Activated CD8-positive, alpha-beta memory T cell treated with anti-CD3 and anti-CD28 coated beads for 48 hours (primary cell): ENCODE measurements around the gene APBB3.

ENCODE experiments used
- DNase-seq, 3 experiments: peaks; one replicate each; pipeline ENCODE4 v3.0.0-alpha.2; 2020; ENCODE audit warnings: low read depth in 2 of 3, low spot score in 2 of 3

Gene APBB3

DNA sequence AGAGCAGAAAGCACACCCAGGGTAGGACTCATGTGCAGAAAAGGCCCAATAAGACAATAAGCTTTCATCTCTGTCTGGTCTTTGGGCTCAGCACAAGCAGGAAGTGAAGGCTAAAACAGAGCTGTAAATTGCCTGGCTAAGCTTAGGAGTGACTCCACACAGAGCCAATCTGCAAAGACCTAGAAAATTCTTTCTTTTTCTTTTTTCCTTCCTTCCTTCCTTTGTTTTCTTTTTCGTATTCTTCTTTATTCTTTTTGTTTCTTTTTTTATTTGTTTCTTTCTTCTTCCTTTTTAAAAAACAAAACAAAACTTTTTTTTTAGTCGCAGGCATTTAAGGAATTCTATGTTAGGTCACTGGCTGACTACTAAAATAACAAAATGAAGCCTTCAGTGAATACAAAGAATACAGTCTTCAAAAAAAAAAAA lies 12.4 kb upstream of the APBB3 start:
- DNase-seq = no peak

DNA sequence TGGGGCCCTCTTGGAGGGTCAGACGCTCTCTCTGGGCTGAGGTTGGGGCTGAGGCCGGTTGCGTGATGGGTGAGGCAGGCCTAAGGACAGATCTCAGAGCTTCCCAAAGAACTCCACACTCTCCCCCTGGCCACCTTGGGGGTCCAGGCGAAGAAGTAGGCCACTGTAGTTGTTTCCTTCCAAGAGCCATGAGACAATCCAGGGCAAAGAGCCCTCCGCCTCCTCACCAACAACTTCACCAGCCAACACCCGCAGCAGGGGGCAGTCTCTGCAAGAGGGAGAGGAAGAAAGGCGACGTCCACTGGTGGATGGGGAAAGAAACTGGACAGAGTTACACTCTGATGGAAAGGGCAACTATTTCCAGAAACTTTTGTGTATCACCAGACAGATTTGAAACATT lies 10.9 kb upstream of the APBB3 start:
- no peak for DNase-seq

DNA sequence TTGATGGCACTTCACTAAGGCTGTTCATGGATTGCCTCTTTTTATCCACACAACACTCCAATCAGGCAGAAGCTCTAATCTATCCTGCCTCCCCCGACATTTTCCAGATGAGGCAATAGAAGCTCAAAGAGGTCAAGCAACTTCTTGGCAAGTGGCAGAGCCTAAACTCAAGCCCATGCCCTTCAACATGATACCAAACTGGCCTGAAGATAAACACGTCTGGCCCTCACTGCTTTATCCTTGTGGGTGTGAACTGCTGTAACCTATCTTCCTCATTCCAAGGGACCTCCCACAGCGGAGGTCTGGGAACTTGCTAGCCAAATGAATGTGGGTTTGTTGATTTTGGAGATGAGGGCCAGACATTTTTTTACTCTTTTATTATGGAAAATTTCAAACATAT lies 9.8 kb upstream of the APBB3 start:
- DNase-seq = no peak

DNA sequence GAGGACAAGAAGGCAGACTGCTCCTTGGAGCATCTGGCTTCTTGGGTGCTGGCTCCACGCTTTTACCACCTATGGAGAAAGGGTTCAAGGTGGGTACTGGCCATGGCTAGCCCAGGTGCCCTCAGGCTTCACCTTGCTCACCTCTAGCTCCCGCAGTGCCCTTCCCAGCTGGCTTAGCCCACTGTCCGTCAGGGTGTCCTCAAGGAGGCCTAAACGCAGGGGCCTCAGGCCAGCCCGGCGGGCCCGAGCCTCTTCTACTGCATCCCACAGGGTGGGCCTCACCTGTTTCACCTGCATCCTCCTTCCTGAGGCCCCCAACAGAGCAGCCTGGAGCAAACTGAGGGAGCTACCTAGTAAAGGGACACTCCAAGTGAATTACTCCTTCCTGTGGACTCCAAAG lies 9.3 kb upstream of the APBB3 start:
- DNase-seq = no peak

DNA sequence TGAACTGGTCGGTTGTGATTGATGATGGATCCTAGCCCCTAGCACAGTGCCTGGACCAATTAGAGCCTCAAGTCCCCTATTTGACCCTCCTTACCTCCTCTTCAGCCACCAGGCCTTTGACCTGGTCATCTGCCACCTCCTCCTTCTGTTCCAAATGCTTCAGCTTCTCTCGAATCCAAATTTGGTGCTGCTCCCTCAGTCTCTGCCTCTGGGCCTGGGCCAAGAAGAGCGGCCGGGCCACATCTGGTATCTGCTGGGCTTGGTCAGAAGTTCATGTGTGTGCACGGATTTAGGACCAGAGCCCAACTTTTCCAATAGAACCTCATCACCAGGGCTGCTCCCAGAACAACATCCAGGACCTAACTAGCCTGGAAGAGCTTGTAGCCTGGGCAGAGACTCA lies 6.7 kb upstream of the APBB3 start:
- DNase-seq = no peak

DNA sequence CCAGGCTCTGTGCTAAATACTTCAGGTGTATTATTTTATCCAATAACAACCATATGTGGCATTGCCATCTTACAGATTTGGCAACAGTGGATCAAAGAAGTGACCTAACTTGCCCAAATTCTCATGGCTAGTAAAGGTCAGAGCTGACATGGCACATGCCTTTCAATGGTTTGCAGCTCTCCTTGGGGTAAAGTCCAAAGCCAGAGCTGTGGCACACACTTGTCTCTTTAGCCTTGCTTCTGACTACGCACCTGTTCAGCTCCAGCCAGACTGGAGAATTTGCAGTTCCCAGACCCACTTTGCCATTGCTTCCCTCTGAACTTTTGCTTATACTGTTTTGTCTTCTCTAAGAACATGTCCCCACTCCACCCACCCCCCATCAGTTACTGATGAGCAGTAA lies 6.1 kb upstream of the APBB3 start:
- DNase-seq = no peak

DNA sequence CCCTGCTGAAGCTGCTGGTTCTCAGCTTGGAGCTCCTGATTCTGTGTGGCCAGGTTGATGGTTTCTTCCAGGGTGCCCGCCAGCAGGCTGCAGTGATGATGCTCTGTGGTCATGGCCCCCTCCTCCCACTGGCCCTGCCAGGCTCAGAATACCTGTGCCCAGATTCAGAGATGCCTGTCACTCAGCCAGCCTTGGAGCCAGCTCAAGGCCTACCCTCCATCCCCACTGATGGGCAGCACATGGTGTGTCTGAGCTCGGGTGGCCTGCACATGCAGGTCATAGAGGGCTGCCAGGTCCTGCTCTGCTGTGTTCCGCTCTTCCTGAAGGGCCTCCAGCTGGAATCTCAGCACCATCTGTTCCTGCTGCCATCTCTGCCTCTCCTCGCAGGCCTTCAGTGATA lies 5.7 kb upstream of the APBB3 start:
- DNase-seq = no peak

DNA sequence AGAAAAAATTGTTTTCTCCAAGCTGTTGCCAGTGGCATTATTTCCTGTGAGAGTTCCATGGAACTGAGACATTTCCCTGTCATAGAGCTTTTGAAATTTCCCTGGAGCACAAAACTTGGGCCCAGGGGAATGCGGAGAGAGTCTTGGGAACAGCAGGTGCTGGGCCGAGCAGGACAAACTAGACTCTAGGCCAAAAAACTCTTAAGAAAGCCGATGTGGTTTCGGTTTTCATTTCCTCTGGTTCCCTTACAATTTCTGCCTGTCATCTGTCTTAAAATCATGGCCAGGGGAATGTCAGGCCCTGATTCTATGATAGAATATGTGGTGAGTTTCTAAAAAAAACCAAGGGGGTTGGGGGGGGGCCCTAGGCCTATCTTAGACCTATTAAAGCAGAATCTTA lies 4.8 kb upstream of the APBB3 start:
- DNase-seq = no peak

DNA sequence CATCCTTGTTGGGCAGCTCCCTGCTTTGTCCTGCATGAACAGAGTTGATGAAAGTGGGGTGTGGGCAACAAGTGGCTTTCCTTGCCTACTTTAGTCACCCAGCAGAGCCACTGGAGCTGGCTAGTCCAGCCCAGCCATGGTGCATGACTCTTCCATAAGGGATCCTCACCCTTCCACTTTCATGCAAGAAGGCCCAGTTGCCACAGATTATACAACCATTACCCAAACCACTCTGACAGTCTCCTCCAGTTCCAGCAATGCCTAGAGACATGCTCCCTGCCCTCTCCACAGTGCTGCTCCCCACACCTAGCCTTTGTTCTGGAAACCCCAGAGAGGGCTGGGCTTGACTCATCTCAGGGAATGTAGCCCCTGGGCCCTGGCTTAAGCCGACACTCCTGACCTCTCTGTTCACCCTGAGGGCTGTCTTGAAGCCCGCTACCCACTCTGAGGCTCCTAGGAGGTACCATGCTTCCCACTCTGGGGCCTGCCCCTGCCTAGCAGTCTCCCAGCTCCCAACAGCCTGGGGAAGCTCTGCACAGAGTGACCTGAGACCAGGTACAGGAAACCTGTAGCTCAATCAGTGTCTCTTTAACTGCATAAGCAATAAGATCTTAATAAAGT lies 4.2 kb upstream of the APBB3 start:
- DNase-seq = no peak

DNA sequence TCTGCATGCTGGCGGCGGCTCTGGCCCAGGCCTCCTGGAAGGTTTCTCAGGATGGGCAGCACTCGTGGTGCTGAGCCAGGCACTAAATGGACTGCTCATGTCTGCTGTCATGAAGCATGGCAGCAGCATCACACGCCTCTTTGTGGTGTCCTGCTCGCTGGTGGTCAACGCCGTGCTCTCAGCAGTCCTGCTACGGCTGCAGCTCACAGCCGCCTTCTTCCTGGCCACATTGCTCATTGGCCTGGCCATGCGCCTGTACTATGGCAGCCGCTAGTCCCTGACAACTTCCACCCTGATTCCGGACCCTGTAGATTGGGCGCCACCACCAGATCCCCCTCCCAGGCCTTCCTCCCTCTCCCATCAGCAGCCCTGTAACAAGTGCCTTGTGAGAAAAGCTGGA lies 3.5 kb upstream of the APBB3 start:
- no peak for DNase-seq

DNA sequence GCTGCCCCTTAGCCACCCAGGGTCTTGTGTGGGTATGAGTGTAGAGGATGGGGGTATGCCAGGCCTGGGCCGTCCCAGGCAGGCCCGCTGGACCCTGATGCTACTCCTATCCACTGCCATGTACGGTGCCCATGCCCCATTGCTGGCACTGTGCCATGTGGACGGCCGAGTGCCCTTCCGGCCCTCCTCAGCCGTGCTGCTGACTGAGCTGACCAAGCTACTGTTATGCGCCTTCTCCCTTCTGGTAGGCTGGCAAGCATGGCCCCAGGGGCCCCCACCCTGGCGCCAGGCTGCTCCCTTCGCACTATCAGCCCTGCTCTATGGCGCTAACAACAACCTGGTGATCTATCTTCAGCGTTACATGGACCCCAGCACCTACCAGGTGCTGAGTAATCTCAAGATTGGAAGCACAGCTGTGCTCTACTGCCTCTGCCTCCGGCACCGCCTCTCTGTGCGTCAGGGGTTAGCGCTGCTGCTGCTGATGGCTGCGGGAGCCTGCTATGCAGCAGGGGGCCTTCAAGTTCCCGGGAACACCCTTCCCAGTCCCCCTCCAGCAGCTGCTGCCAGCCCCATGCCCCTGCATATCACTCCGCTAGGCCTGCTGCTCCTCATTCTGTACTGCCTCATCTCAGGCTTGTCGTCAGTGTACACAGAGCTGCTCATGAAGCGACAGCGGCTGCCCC lies 2.9 kb upstream of the APBB3 start:
- DNase-seq = no peak

DNA sequence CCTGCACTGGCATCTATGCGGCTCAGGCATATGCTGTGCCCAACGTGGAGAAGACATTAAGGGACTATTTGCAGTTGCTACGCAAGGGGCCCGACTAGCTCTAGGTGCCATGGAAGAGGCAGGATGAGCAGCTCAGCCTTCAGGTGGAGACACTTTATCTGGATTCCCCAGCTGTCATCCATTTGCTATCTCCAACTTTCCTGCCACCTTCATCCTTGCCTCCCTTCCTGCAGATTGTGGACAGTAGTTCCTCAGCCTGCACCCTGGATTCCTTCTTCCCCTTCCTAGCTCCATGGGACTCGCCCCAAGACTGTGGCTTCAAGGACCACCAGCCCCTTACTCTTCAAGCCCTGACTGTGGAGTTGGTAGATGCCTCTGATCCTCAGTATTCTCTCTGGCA lies 2.3 kb upstream of the APBB3 start:
- no peak for DNase-seq

DNA sequence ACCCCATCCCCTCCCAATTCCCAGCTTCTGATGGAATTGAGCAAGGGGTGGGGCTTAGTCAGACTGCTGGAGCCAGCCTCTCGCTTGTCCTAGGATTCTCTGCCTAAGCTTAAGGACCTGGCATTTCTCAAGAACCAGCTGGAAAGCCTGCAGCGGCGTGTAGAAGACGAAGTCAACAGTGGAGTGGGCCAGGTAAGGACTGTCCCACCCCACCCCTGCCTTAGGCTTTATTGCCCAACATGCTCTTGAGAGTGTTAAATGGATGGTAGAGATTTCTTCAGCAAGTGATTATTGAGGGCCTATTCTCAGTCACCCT lies 1.3 kb upstream of the APBB3 start:
- DNase-seq = no peak

DNA sequence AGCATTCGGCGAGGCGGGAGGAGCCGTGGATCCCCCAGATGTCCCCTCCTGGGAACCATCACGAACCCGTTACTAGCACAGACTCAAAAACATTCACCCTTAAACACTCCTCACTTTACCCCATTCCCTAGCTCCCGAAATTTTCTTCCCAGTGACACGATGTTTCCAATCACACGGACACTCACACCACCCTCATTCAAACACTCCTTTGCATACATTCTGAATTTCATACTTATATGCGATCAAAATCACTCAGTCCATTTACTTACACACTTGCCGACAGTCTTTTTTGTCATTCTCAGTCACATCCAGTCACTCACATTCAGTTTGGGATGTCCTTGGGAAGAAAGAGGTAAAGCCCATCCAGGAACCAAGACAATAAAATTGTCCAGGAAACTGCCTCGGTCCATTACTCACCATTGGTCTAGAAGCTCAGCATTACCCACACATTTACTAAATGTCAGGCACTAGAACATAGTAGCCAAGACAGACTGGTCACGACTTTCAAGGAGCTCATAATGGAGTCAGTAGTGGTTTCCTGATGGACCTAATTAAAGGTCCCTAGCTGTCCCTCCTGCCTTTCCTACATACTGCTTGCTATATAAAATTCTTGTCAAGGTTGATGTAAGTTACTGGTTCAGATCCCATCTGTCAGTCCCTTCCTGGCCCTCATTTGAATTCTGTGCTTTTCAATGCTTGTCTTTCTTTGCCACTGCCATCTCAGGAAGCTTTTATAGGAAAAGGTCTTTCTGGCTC lies 804 bp upstream of the APBB3 start:
- DNase-seq = no peak

DNA sequence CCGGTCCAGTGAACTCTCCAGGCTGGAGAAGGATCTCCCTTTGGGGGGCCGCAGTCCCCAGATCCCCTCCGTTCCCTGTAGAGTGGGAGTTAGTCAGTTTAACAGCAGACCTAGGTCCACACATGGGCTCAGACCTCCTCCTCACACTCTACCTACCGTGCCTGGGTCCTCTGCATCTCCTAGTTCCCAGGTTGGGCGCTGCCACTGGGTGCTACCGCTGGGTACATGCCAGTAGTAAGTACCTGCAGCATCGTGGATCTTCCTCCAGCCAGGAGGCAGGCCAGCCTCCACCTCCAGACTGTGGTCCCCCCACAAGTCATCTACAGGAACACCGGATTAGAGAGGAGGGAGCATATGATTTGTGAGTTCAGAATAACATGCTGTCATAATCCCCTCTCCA lies 802 bp downstream of the APBB3 start:
- no peak for DNase-seq

DNA sequence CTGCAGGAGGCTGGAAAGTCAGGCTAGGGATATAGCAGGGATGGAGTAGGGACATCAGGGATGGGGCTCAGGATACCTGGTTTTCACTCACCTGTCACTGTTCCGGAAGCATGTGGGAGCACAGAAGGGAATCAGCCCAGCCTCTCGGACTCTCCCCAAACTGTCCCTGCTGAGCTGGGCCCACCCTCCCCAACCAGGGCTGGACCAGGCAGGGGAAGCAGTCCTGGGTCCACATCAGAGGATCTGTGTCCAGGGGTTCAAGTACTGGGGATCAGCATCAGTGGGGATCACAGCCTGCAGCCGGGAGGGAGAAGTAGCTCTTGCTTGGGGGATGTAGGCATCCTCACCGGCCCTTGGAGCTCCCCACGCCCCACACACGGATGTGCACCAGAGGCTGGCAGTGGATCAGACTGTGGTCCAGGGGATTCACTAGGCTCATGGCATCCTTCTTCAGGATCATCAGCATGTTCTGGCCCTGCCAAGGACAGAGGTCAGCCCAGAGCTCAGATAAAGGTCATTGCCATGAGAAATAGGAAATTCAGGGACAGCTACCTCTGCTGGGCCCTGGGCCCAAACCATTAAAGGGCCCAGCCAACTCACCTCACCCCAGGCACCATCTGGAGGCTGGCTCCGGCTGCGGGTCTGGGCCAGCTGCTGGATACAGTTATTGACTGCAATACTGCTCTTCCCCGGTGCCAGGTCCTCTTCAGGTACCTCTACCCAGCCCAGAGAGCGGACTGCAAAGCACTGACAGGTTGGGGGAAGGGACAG lies 2.5 kb downstream of the APBB3 start:
- no peak for DNase-seq

DNA sequence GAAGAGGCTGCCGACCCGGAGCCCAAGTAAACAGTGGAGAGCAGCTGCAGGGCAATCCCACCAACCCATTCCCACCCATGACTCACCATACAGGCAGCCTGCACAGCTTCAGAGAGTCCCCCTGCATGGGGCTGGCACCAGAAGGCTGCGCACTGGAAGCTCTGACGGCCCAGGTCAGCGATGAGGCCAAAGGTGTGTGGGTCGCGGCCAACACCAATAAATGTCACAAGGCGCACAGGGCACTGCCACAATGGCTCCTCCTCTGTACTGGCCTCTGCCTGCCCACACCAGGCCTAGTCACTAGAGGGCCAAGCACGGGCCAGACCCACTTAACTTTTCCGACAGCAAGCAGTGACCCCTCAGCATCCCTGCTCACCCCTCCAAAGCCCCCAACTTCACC lies 4.2 kb downstream of the APBB3 start:
- DNase-seq = no peak

DNA sequence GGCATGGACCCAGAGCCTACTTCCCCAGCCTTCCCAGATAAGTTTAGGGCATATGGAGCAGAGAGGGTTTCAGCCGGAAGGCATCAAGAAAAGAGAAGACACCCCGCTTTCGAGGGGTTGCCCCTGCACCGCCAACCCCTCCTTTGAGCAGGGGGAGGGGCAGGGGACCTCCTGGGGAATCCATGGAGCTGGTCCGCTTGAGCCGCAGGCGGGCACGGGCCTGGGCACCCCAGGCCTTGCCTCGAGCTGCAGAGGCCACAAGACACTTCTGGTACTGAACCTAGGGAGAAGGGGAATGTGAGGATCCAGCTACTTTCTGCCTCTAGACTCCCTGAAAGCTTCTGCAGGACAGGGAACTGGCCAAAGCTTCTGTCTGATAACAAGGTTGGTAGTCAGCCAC lies 5.9 kb downstream of the APBB3 start:
- no peak for DNase-seq

DNA sequence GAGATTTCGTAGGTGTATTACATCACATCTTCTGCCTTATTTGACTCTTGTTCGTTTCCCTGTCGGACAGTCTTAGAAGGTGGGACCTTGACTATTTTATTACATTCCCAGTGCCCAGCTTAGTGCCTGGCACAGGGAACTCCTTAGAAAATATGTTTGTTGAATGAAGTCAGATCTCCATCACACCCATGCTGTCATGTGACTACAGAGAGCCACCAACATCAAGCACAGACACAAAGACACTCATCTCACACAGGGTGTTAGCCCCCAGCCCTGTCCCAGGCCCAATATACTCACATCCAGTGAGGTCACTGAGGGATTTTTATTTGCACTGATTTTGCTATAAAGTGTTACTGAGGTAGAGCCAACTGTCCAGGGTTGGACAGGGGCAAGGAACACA lies 6.4 kb downstream of the APBB3 start:
- DNase-seq = no peak

DNA sequence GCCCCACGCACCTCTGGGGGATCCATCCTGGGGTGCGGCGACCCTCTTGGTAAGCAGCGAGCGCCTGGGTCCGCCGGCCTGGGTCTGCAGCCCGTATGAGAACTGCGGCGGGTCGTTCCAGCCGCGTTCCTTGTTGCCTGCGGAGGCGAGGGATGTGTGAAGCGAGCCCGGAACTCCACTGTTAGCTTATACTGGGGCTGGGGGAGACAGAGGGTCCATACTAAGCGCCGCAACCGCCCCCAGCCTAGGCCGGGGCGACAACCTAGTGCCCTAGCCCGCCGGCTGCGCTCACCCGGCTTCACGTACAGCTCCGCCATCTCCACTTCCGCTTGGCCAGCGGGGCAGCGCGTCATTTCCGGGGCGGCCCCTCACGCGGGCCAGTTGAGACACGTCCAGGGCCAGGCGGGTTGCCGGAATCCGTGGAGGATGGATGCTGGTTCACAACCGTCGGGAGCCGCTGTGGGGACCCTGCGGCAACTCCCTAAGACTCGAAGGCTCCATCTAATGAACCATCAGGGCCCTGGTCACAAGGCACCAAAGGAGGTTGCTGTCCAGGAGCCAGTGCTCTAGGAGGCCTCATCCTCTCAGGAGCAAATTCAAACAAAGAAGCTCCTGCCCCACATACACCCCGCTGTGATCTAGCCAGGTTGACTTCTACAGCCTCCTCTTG lies 7.1 kb downstream of the APBB3 start, which contains the start of gene SRA1:
Gene SRA1, minus strand, starts transcription at position 338 of the 670 bp plus-strand sequence. Its CDS starts 21 bp downstream, at position 317.
- peak; percentile 77 to 82 (median 79) for DNase-seq

DNA sequence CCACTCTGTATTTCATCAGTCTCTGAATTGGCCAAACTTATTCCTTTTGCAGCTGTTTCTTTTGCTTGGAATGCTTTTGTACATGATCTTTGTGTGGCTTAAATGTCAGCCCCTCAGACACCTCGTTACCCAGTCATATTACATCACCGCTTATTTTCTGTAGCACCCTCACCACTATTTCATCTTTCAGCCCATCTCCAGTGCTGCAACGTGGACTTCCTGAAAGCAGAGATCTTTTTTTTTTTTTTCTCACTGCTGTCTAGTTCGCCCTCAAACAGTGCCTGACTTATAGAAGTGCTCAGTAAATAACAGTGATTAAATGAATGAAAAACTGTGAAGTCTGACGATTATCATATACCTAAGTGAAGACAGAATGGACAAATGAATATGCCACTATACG lies 8.0 kb downstream of the APBB3 start:
- DNase-seq = no peak
